Adipose tissue (tissue), 3 donors: Measurements from ENCODE around the gene ARFGEF2. TPM values are rescaled to one million over a fixed set of nuclear protein-coding genes. Genes with fewer than 3 reads are reported as not detected.
"Not testable (repeated sequence)": the region's sequence is repeated elsewhere in the genome, so short reads cannot be mapped to it uniquely, and the experiment has no call there.

Source experiments
- H3K27ac ChIP-seq: one replicate; pipeline ENCODE4 v1.5.1; 2013; ENCODE audit warnings: low read depth, low read length
- WGBS, 3 donors: extraction: QIAGEN DNeasy Blood & Tissue Kit; methylation state at CpG; one replicate each; pipeline ENCODE4 v1.1.7; 2013; 5-methylcytosine and 5-hydroxymethylcytosine counted together
- polyA plus RNA-seq, 3 donors: library from polyadenylated mRNA; stranded (reverse); fragments of 200-250 nt; gene quantifications; one replicate each; pipeline ENCODE4 v1.2.3, GENCODE V29; 2013
- donor health status: healthy with polysubstance abuse.
- donor health status: Bipolar disorder and iron deficiency.
- donor health status: healthy.

ARFGEF2 gene
- polyA plus RNA-seq, 3 donors, result 8.1 to 10.0 (median 9.6) TPM

DNA sequence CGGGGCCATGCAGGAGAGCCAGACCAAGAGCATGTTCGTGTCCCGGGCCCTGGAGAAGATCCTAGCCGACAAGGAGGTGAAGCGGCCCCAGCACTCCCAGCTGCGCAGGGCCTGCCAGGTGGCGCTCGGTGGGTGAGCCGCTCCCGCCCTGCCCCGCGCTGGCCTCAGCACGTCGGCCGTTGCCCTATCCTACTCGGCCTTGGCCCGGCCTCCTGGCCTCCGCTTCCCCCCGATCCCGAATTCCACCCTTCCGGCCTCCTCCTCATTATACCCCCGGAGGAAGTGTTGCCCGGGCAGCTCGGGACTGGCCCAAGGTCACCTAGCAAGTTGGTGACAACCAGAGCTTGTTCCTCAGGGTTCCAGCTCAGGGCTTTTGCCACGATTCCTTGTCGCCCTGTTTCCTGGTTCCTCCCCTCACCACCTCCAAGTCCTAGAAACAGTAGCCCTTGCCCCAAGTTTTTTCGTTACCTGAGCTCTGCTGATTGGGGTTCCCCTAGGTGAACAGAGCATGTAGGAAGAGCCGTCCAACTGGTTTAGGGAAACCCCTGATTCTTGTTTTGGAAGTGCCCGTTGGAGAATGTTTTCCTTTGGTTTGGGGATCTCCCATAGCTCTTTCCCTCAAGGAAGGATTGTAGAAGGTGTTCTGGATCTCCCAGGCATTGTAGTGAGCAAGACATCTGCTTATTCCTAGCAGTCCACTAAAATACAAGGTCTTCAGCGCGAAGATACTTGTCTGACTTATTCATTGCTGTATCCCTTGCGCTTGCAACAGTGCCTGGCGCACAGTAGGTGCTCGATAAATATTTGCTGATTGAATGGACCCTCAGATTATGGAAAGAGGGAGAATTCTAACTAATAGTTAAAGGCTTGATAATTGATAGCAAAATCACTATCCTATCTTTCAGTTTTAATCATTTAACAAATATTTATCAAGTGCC, 641 bp downstream of the ARFGEF2 start:
- H3K27ac ChIP-seq, result peak overlapping the region; percentile 46

DNA sequence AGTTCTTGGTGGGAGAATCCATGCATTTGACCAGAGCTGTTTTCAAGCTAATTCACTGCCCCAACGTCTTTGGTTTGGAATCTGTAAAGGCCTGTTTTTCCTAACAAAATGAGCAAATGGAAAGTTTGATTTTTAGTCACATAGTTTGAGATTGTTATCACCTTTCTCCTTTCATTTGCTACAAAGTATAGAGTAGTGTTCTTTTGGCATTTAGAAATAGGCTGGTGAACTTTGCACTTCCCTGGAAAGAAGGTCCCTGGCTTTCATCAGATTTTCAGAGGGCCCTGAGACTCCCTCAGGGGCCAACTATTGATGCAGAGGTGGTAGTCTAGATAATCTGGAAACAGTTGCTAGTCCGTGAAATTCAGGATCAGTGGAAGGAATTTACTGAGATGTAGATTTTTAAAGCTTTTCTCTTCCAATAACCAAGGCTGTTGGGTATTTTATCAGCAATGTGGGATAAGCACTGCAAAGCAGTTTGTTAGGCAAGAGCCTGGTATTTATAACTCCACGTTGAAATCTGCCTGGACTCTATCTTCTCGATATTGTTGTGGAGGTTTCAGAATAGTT, 1.7 kb downstream of the ARFGEF2 start:
- 22 to 44% (median 39%) methylated on average over 4 of the region's 4 CpGs for WGBS, 3 donors
- no peak overlapping the region for H3K27ac ChIP-seq

More for the DNA sequence above, 641 bp downstream of the ARFGEF2 start:
- WGBS, 3 donors, result 4 to 9% (median 9%) methylated on average over 34 of the region's 34 CpGs

DNA sequence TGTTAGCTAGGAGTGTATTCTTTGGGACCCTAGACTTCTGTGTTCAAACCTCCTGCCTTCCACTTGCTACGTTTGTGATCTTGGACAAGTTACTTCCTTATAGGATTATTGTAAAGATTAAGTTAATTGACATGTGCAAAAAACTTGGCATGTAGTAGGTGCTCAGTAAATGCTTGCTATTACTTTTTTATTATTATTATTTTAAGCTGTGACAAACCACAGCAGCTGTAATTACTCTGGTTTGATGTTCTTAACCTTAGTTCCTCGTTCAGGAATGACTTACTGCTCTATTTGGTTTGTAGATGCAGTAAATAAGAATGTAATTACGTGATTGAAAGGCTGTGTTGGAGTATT, 3.2 kb downstream of the ARFGEF2 start:
- H3K27ac ChIP-seq, result no peak overlapping the region
- WGBS, 3 donors, result 46 to 59% (median 48%) methylated on average over 3 of the region's 3 CpGs

DNA sequence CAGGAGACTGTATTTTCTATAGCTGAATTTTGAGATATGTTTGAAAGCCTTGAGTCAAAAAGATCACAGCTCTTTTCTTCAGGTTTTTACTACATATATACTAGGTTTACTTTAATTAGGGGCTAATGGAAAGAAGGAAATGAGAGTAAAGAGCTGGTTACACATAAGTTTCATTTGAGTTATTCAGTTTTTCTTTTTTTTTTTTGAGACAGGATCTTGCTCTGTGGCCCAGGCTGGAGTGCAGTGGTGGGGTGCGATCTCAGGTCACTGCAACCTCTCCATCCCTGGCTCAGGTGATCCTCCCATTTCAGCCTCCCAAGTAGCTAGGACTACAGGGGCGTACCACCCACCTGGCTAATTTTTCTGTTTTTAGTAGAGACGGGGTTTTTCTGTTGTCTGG, 4.8 kb downstream of the ARFGEF2 start:
- no peak overlapping the region for H3K27ac ChIP-seq
- 91 to 97% (median 95%) methylated on average over 3 of the region's 3 CpGs for WGBS, 3 donors

DNA sequence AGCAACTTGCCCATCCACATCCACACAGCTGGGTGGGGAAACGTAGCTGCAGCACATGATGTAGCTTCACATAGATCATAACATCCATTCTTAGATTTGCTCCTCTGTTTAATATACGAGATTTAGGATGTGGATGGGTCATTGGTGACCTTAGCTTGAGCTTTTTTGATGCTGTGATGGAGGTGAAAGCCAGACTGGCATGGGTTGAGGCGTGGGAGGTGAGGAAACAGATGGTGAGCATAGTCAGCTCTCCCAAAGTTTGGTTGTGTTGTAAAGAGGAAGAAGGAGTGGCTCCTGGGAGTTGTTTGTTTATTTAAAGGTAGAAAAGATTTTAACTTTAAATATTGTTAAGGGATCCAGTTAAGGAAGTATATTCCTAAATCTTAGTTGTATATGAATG, 5.3 kb downstream of the ARFGEF2 start:
- WGBS, 3 donors, result 49 to 64% (median 57%) methylated on average over 3 of the region's 3 CpGs
- H3K27ac ChIP-seq, result no peak overlapping the region

DNA sequence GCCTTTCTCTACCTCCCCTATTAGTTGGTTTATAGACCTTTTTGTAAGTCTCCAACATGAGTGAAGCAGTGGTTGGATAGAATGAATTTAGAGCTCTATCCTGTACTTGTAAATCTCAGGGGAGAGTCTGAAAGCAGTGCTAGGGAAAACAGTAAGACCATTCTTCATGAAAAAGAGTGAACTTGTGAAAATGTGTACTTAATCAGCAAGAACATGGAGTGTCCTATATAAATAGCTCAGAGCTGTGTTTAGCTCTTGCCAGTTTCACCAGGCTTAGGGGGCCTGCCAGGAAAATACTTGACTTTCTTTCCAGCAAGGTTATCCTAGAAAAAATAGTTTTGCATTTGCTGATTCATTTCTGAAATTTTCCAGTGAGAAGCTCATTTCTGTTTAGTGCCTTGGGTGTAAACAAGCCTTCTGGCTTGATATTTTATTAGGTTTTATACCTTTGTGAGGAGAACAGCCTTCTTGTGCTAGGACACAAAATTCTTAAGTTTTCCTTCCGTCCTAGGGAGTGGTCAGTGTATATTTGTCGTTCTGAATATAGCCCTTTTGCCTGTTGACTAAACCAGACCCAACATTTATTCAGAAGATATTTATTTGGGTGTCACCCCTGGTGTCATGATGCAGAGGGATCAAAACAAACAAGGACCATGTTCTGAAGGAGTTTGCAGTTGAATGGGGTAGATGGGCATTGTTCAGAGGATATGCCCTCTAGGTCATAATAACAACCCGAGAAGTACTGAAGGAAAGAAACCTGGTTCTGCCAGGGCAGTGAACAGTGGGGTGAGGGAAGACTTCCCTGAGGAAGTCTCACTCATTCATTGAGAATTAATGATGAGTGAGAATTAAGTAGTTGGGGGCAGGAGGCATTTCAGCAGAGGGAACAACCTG, 7.6 kb downstream of the ARFGEF2 start:
- 73% methylated on average over 3 of the region's 3 CpGs for WGBS, 3 donors
- H3K27ac ChIP-seq, result no peak overlapping the region

DNA sequence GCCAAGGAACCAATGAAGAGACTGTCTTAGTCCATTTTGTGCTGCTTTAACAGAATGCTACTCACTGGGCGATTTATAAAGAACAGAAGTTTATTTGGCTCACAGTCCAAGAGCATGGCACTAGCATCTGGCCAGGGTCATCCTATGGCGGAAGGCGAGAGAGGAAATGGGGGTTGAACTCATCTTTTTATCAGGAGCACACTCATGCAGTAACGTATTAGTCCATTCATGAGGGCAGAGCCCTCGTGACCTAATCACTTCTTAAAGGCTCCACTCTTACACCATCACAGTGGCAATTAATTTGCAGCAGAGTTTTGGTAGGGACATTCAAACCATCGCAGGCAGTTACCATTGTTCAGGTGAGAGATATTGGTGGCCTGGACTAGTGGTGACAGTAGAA, 8.5 kb downstream of the ARFGEF2 start:
- H3K27ac ChIP-seq, result no peak overlapping the region
- WGBS, 3 donors, result 67 to 87% (median 72%) methylated on average over 6 of the region's 6 CpGs

DNA sequence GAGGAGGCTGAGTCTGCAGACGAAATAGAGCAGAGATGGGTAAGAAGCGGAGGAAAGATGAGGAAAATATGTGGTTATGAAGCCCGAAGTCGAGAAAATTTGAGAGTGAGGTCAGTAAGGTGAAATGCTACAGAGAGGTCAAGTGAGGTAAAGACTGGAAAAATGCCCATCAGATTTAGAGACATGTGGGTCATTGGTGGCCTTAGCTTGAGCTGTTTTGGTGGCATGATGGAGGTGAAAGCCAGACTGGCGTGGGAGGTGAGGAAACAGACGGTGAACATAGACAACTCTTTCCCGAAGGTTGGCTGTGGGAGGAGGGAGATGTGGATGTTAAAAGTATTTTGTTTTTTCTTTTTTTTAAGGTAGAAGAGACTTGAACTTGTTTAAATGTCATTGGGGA, 9.4 kb downstream of the ARFGEF2 start:
- WGBS, 3 donors, result 81 to 90% (median 82%) methylated on average over 7 of the region's 7 CpGs
- H3K27ac ChIP-seq, result no peak overlapping the region

DNA sequence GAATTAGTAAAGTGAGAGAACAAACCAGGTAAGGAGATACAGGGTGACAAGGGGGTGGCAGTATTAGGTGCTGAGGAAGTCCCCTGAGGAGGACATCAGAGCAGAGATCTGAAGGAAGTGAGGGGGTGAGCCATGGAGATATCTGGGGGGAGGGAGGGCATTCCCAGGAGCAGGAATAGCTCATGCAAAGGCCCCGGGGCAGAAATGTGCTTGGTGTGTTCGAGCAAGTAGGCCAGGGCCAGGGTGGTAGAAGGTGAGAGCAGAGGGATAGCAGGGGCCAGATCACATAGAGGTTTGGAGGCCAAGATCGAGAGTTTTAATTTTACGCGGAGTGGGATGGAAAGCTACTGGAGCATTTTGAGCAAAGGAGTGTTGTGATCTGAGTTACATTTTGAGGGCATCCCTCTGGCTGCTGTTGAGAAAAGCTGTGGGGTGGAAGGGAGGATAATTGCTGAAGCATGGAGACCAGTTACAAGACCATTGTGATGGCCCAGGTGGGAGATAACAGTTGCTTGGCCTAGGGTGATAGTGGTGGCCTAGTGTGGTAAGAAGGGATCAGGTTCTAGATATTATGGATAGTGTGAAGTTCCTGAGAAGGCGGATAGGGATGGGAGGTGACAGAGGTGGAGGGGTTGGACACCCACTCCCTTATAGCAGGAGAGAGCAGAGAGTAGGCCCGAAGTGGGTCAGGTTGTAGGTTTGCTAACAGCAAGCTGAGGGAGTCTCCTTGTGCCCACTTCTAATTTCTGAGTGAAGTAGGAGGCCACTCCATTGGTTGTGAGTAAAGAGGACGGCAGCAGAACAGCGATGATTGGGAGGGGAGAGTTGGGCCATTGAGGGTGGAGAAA, 10.2 kb downstream of the ARFGEF2 start:
- WGBS, 3 donors, result 96 to 99% (median 97%) methylated on average over 9 of the region's 9 CpGs
- no peak overlapping the region for H3K27ac ChIP-seq

DNA sequence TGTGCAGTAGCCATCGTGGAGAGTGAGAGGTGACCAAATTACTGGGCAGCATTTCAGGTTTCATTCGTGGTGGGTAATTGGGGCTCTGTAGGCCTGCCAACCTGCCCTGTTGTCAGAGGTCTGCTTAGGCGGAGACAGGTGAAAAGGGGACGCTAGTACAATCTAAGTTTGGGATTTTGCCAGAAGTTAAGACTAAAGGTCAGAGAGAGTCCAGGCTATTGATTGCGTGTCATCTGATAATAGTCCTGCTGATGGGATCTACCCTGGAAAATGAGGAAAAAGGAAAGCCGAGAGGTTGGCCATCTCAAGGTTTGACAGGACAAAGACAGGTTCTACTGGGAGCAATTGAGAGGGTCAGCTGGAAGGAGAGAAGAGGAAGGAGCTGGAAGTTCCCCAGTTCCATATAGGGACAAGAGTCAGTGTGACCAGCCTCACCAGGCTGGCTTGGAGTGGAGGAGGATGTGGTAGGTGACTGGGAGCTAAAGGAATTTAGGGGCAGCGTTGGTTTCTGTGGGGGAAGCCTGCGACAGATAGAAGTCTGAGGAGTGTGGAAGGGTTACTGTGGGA, 10.9 kb downstream of the ARFGEF2 start:
- 48 to 88% (median 81%) methylated on average over 8 of the region's 8 CpGs for WGBS, 3 donors
- no peak overlapping the region for H3K27ac ChIP-seq

DNA sequence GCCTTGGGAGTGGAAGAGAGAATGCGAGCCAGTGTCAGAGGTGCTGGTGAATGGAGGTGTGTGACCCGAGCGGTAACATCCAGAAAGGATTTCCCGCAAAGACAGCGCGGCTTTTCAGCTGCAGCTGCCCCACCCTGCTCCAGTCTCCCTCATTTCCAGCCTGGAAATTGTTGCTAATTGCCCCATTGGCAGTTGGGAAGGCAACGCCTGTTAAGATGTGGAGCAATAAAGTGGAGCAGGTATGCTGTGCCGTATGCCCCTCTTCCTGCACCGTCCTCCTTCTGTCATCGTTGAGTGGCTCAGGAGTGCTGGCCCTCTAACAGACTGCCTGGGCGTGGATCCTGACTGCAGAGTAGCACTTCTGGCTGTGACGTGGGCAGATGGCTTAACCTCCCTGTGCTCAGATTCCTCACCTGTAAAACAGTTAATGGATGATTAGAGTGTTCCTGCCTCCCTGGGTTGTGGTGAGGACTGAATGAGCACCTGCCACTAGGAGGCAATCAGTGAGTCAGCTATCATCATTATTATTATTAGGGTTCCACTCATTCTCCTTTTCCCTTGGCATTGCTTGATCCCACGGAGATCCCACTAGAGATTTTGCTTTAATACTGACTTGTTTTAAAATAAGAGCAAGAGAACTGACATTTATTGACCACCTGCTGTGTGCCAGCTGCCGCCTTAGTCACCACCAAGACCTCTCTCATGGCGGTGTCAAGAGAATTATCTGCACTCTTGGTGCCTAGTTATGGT, 11.7 kb downstream of the ARFGEF2 start:
- WGBS, 3 donors, result 85 to 92% (median 88%) methylated on average over 15 of the region's 15 CpGs
- no peak overlapping the region for H3K27ac ChIP-seq

DNA sequence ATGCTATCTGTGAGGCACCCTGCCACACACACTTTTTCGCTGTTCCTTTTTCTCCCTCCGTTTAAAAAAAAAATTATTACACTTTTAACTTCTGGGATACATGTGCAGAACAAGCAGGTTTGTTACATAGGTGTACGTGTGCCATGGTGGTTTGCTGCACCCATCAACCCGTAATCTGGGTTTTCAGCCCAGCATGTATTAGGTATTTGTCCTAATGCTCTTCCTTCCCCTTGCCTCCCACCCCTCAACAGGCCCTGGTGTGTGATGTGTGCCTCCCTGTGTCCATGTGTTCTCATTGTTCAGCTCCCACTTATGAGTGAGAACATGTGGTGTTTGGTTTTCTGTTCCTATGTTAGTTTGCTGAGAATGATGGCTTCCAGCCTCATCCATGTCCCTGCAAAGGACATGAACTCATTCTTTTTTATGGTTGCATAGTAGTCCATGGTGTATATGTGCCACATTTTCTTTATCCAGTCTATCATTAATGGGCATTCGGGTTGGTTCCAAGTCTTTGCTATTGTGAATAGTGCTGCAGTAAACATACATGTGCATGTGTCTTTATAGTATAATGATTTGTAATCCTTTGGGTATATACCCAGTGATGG, 12.9 kb downstream of the ARFGEF2 start:
- WGBS, 3 donors, result 87 to 94% (median 92%) methylated on average over 5 of the region's 5 CpGs
- H3K27ac ChIP-seq, result not testable (repeated sequence)

DNA sequence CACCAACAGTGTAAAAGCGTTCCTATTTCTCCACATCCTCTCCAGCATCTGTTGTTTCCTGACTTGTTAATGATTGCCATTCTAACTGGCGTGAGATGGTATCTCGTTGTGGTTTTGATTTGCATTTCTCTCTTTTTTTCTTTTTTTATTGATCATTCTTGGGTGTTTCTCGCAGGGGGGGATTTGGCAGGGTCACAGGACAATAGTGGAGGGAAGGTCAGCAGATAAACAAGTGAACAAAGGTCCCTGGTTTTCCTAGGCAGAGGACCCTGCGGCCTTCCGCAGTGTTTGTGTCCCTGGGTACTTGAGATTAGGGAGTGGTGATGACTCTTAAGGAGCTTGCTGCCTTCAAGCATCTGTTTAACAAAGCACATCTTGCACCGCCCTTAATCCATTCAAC, 13.5 kb downstream of the ARFGEF2 start:
- H3K27ac ChIP-seq, result not testable (repeated sequence)
- 39 to 57% (median 42%) methylated on average over 4 to 6 of the region's 7 CpGs for WGBS, 3 donors

DNA sequence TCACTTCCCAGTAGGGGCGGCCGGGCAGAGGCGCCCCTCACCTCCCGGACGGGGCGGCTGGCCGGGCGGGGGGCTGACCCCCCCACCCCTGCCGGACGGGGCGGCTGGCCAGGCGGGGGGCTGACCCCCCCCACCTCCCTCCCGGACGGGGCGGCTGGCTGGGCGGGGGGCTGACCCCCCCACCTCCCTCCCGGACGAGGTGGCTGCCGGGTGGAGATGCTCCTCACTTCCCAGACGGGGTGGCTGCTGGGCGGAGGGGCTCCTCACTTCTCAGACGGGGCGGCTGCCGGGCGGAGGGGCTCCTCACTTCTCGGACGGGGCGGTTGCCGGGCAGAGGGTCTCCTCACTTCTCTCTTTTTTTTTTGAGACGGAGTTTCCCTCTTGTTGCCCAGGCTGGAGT, 14.7 kb downstream of the ARFGEF2 start:
- H3K27ac ChIP-seq, result not testable (repeated sequence)
- 97 to 100% (median 100%) methylated on average over 3 to 30 of the region's 30 CpGs for WGBS, 3 donors

DNA sequence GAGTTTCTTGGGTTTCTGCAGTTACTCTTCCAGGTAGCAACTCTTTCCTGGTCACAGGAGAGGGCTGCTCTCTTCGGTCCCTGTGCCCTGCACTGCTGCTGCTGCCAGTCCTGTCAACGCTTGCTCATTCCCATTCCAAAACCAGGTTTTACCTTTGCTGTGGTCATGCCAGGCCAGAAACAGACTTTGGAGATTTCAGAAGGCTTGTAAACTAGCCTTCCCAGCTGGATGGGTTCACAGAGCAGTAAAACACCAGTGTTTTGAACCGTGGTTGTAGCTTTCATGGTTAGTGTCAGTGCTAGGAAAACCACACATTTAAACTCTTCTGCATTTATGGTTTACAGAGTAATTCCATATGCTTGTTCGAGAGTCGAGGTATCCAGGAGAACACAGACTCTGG, 16.2 kb downstream of the ARFGEF2 start:
- no peak overlapping the region for H3K27ac ChIP-seq
- WGBS, 3 donors, result 39 to 83% (median 69%) methylated on average over 5 of the region's 5 CpGs

DNA sequence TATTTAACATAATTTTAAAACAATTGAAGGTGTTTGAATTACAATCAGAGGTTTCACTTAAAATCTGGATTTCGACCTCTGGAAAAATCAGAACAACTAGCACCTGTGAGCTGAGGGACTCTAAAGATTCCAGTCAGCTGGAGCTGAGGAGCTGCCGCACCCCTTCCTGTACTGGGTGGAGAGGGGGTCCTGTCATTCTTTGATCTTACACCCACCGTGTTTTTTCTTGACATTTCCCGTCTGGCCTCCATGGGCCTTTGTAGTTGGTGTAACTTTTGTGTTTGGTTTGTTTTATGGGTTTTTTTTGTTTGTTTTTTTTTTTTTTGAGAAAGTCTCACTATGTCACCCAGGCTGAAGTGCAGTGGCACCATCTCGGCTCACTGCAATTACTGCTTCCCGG, 17.2 kb downstream of the ARFGEF2 start:
- WGBS, 3 donors, result 68 to 85% (median 77%) methylated on average over 6 of the region's 6 CpGs
- H3K27ac ChIP-seq, result no peak overlapping the region

DNA sequence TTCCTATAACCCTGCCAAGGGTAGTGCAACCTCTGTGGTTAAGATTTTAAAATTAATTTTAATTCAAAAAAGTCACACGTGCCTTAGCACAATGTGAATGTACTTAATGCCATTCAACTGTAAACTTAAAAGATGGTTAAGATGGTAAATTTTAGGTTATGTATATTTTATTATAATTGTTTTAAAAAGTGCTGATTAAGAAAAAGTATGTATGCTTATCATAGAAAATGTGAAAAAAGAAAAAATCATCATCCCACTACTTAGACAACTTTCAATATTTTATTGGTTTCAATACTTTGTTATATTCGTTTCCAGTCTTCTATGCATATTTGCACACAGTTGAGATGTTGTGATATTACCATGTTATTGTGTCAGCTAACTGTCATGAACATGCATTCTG, 18.7 kb downstream of the ARFGEF2 start:
- WGBS, 3 donors, result 71 to 91% (median 83%) methylated on average over 2 of the region's 2 CpGs
- H3K27ac ChIP-seq, result no peak overlapping the region
